Frontal cortex (tissue), 4 donors: ENCODE measurements around the gene NALCN. TPM values are rescaled to one million over a fixed set of nuclear protein-coding genes. Genes with fewer than 3 reads are reported as not detected.

Experiments used
- DNase-seq, 2 donors: peaks; one replicate each; pipeline ENCODE4 v3.0.0; 2012; ENCODE audit warnings: low spot score in 2 of 2
- FAIRE-seq: peaks from 2 replicates; lab custom pipeline; 2012; peaks lifted over from hg19 to GRCh38; lab: Jason Lieb, UNC
- total RNA-seq: library from RNA; depleted of rRNA; stranded (reverse); fragments of >200 nt; gene quantifications from one replicate; pipeline ENCODE4 v1.2.3, GENCODE V29; 2014
- donor health status: control.
- donor health status: control.
- donor health status: control.

NALCN gene
- total RNA-seq = 34.6 TPM

DNA sequence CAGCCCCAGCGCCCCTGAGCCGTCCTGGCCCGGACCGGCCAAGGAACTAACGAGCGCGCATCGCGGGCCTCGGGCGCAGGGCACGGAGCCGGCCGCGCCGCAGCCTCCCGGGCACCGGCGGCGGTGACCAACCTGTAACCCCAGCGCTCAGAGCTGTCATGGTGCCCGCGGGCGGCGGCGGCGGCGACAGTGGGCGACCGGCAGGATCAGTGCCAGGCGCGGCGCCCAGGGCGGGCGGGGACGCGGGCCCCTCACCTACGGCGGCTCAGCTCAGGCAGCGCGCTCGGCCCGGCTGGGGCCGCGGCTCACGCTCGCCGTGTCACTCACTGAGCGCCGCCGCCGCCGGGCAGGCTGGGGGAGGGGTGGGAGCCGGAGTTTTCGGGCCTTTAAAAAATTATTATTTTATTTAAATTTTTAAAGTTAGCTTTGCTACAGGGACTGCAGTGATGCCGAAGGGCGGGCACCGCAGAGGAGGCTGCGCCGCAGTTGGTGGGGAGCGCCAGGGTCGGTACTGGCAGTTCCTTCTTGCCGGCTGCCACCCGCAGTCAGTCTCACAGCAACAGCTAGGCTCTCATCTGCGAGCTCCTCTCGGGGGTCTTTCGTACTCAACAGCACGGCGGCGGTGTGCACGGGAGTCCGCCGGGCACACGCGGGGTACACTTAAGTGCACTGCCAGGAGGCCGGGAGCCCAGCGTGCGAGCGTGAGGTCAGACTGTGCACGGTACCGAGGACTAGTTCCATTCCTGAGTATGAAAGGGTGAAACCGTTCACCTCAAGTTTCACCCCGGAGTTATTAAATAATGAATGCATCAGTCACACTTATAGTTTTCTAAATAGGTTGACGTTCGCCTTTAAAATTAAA lies at the start of gene NALCN:
Gene NALCN (minus strand): TSS at position 328 of the 862 bp plus-strand sequence. CDS start 17,382 bp downstream, outside the sequence.
- no peak for FAIRE-seq
- peak; percentile 34 to 63 for DNase-seq

DNA sequence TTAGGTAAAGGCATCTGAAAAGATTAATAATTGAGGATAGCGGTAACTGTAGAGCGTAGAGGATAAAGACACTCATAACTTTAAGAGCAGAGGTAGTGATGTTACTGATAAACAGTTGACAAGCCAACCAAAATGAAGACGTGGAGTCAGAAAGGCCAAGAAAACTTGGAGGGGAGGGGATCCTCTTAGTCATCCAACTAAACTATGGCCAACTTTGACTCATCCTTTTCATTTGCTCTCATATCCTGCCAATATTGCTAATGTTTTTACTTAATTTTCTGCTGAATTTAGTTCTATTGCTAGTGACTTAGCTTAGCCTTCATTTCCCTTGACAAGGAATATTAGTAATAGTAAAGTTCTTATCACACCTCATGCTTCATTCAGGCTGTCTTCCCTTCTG lies 49.6 kb upstream of the NALCN start:
- no peak for FAIRE-seq
- DNase-seq = no peak

DNA sequence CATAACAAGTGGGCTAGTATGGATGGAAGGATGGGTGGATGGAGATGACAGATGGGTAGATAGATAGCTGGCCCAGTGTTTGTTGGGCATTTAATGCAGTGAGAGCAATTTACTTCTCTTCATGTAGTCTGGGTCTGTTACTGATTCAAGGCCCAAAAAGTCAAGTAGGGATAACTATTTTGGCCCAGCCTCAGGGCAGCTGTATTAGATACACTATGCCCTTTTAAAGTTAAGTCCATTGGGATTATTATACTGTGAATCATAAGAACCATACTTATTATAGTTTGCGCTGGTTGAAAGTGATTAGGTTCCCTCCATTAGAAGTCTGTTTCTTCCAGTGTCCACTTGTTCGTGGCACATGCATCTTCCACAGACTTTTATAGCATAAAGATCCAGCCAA lies 40.9 kb upstream of the NALCN start:
- FAIRE-seq = no peak

GRCh38 chr13:101455863-101456262 lies 39.6 kb upstream of the NALCN start:
- no peak for DNase-seq

More for the DNA sequence above, 40.9 kb upstream of the NALCN start:
- no peak for DNase-seq

GRCh38 chr13:101454767-101455166 lies 38.5 kb upstream of the NALCN start:
- DNase-seq = no peak
- FAIRE-seq = no peak

More at GRCh38 chr13:101455863-101456262, 39.6 kb upstream of the NALCN start:
- no peak for FAIRE-seq

DNA sequence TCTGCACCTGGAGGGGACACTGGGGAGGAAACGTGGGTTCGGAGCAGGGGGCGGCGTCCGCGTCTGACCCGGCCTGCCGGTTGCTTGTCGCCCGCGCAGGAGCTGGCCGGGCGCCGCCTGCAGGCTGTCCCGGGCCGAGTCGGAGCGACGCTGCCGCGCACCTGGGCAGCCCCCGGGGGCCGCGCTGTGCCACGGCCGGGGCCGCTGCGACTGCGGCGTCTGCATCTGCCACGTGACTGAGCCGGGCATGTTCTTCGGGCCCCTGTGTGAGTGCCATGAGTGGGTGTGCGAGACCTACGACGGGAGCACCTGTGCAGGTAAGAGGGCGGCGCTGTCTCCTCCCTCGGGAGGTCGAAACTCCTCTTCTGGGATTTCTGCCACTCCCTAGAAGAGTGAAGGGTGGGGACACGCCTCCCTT lies 37.5 kb upstream of the NALCN start:
- no peak for FAIRE-seq
- DNase-seq = peak in 1 of 2 donors; percentile 36

- FAIRE-seq (no peak), DNase-seq (peak in 1 of 2 donors; percentile 31)
These were observed 36.5 kb upstream of the NALCN start, which contains the start of gene ITGBL1 for GRCh38 chr13:101452519-101453485. Gene ITGBL1, plus strand, starts transcription at chr13:101452675. Its CDS starts 159 bp downstream, at chr13:101452834.

GRCh38 chr13:101451641-101452040 lies 35.3 kb upstream of the NALCN start:
- FAIRE-seq (no peak), DNase-seq (no peak)

- no peak for FAIRE-seq
- no peak for DNase-seq
These were observed 34.4 kb upstream of the NALCN start for GRCh38 chr13:101450749-101451130.

- peak; percentile 8 for FAIRE-seq
- no peak for DNase-seq
These were observed 33.8 kb upstream of the NALCN start for GRCh38 chr13:101449790-101450748.

DNA sequence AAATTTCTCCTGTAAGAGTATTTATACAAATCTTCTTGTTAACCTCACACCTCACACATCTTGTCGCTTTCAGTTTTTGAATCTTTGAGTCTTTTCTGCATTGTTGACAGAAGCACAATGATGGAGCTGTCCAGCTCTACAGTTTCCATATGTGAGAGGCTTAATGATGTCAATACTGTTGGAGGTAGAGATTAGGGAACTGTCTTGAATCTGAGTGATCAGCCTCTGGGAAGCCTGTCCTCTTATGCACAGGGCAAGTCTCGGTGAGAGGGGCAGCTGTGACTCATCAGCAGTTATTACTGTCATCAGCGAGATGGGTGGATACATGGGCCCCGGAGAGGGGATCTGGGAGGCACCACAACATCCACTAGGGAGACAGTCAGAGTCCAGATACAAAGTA lies 31.5 kb upstream of the NALCN start:
- DNase-seq = no peak

GRCh38 chr13:101434486-101434885 lies 18.2 kb upstream of the NALCN start:
- FAIRE-seq (no peak), DNase-seq (no peak)

More for the DNA sequence above, 31.5 kb upstream of the NALCN start:
- no peak for FAIRE-seq

DNA sequence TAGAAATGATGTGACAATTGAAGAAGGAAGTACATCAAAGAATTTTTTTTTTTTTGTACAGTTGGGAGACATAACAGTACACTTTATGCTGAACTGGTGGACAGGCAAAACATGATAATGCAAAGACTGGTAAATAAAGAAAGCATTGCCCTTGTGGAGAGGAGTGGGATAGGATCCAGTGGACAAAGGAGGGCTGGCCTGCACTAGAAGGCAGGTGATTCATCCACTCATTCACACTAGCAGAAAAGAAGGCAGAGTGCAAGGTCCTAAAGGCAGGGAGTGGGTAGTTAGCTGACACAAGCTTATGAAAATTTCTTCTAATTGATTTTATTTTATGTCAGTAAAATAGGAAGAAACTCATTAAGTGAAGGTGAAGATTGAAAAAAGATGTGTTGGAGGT lies 17.6 kb upstream of the NALCN start:
- no peak for DNase-seq
- no peak for FAIRE-seq

- FAIRE-seq (no peak), DNase-seq (no peak)
These were observed 13.4 kb upstream of the NALCN start for GRCh38 chr13:101429733-101430132.

GRCh38 chr13:101425623-101426022 lies 9.3 kb upstream of the NALCN start:
- DNase-seq (no peak), FAIRE-seq (no peak)

DNA sequence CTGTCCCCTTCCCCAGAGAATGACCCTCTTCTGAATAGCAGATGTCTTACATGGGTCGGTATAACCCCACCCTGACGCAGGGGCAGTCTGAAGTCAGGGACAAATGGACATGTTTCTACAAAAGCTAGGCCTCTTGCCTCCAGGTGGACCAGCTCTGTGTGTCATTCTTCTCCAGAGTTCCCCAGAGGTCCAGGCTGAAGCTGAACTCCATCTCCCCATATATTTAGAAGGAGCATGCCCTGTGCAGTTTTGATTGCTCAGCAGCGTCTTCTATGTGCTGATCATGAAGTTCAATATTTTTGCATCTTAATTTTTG lies 8.8 kb upstream of the NALCN start:
- FAIRE-seq (no peak), DNase-seq (no peak)

DNA sequence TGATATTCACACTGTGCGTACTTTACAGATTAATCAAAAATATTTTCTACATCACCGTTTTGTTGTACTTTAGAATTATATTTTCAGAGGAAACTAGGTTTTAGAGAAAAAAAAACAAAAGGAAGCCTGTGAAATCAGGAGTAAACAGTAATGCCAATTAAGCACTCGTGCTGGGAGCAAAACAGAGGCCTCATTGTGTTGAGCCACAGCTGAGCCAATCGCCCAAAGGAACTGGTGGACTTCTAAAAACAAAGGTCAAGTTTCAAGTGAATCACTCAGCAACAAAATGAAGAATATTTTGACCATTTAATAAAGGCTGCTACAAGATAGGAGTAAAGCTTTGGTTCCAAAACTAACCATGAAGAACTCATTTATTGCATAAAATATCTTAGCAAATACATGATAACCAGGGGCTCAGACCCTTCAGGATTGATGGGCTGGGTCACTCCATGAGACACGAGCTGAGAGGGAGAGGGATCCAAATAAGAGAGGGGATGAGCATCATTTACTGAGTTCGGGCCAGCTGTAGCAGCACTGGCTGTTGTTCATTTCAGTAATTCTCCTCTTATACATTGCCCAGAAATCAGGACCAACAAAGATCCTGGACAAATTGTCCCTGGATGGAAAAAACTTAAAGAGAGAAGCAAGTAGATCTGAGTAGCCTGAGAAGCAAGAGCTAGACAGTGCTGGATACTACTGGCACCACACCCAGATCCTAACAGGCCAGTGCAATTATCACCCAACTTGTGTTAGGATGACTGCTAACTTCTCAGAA lies 8.3 kb upstream of the NALCN start:
- peak; percentile 28 to 36 for DNase-seq
- peak; percentile 81 for FAIRE-seq

- no peak for DNase-seq
These were observed 7.6 kb upstream of the NALCN start for GRCh38 chr13:101423872-101424271.

GRCh38 chr13:101417501-101417900 lies 1.2 kb upstream of the NALCN start:
- FAIRE-seq = peak; percentile 60

More at GRCh38 chr13:101423872-101424271, 7.6 kb upstream of the NALCN start:
- no peak for FAIRE-seq

More at GRCh38 chr13:101417501-101417900, 1.2 kb upstream of the NALCN start:
- no peak for DNase-seq
